ENCODE data around the gene ZNF831.

Gene ZNF831

DNA sequence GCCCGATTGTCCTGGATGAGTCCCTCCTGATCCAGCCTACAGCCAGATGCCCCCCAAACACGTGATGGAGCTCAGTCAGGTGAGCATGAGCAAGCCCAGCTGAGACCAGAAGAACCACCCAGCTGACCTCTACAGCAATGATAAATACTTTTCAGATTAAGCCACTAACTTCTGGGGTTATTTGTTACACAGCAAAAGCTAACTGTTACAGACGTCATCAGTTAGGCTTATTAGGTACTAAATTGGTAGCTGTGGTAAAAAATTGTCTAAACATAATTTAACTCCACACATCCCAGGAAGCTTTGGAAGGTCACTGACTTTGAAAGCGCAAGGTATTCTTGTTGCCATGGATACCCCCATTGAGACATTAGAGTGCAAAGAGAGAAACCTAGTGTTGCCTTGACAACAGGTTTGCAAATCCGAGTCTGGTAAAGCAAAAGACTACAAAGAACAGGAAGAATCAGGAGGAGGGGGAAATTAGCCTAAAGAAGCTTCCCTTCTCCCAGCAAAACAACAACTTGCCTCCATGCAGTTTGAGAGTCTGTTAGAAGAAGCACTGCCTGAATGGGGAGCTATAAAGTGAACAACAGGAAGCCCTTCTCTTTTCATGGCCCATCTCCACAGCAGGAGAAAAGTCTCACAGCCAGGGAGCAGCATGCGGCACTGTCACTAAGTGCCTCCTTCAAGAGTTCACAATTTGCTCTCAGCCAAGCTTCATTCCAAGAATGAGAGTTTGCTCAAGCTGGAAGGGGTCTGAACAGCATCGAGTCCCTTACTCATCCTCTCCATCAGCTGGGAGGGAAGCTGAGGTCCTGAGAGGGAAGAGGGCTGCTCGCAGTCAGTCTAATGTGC lies 41.7 kb upstream of the ZNF831 start:
- peaks cover 39% of the 10 kb centered on the region in 2 experiments for H3K4me1 ChIP-seq (ENCODE audit: control insufficient read depth in 1 of 2, insufficient read depth in 1 of 2, low read depth in 1 of 2, low read length in 1 of 2)
- H3K9me3 ChIP-seq, result no peaks in the 10 kb centered on the region
- H3K4me3 ChIP-seq (ENCODE audit: low read depth in 1 of 2, low read length in 1 of 2), result peak overlapping the region in 1 of 2 experiments; percentile 7
- no peaks in the 10 kb centered on the region for H3K27me3 ChIP-seq
- TF ChIP-seq, protein P1, sequence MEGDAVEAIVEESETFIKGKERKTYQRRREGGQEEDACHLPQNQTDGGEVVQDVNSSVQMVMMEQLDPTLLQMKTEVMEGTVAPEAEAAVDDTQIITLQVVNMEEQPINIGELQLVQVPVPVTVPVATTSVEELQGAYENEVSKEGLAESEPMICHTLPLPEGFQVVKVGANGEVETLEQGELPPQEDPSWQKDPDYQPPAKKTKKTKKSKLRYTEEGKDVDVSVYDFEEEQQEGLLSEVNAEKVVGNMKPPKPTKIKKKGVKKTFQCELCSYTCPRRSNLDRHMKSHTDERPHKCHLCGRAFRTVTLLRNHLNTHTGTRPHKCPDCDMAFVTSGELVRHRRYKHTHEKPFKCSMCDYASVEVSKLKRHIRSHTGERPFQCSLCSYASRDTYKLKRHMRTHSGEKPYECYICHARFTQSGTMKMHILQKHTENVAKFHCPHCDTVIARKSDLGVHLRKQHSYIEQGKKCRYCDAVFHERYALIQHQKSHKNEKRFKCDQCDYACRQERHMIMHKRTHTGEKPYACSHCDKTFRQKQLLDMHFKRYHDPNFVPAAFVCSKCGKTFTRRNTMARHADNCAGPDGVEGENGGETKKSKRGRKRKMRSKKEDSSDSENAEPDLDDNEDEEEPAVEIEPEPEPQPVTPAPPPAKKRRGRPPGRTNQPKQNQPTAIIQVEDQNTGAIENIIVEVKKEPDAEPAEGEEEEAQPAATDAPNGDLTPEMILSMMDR (IDR thresholded peaks at IDR 0.05), result no peak
- H3K36me3 ChIP-seq, result no peaks in the 10 kb centered on the region
- peak overlapping the region; percentile 75 for H3K27ac ChIP-seq

DNA sequence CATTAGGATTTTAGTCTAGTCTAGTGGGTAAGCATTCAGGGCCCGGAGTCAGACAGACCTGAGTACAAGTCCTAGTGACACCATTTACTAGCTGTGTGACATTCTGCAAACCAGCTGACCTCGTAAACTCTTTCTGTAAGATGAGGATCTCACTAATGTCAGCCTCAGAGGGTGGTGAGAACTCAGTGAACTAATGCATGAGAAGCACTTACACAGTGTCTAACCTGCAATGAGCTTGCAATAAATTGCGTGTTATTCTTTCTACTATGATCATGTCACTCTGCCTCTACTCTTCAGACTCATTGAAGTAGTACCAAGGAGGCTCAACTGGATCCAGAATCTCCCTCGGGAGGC lies 41.1 kb upstream of the ZNF831 start:
- peak overlapping the region; percentile 75 for H3K27ac ChIP-seq
- H3K4me1 ChIP-seq (ENCODE audit: control insufficient read depth in 1 of 2, insufficient read depth in 1 of 2, low read depth in 1 of 2, low read length in 1 of 2), result peaks cover 39% of the 10 kb centered on the region in 2 experiments
- TF ChIP-seq, protein P1 (IDR thresholded peaks at IDR 0.05), result no peak
- peak overlapping the region in 1 of 2 experiments; percentile 7 for H3K4me3 ChIP-seq (ENCODE audit: low read depth in 1 of 2, low read length in 1 of 2)
- H3K36me3 ChIP-seq, result no peaks in the 10 kb centered on the region
- no peaks in the 10 kb centered on the region for H3K27me3 ChIP-seq
- H3K9me3 ChIP-seq, result no peaks in the 10 kb centered on the region

DNA sequence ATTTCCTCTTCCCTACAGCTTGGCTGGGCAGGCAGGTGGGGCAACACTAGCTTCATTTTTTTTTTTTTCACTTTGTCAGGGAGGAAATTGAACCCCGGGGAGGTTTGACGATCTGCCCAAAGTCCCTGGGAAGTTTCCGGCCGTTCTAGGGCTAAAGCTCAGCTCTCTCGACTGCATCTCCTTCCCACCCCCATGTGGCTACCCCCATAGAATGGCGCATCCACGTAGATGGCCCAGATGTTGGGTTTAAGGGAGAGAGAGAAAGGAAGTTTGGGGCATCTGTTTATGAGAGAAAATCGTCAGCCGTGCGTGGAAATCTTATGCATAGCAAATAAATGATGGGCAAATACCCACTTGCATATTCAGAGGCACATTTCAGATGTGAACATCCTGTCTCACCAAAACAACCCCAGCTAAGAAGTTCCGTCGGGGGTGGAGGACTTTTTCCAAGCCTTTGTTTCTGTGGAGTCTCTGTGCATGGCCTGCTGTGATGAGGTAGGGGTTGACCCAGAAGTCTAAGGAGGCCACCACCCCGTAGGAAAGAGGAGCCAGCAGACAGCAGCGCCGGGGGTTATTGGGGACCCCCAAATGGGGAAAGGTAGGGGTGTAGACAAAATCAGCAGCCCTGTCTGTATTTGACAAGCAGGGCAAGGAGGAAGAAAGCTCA lies 40.5 kb upstream of the ZNF831 start:
- H3K9me3 ChIP-seq, result no peaks in the 10 kb centered on the region
- H3K27ac ChIP-seq, result peak overlapping the region; percentile 75
- no peaks in the 10 kb centered on the region for H3K27me3 ChIP-seq
- peaks cover 39% of the 10 kb centered on the region in 2 experiments for H3K4me1 ChIP-seq (ENCODE audit: control insufficient read depth in 1 of 2, insufficient read depth in 1 of 2, low read depth in 1 of 2, low read length in 1 of 2)
- TF ChIP-seq, protein P1 (IDR thresholded peaks at IDR 0.05), result no peak
- no peaks in the 10 kb centered on the region for H3K36me3 ChIP-seq
- peak overlapping the region; percentile 7 to 30 for H3K4me3 ChIP-seq (ENCODE audit: low read depth in 1 of 2, low read length in 1 of 2)

DNA sequence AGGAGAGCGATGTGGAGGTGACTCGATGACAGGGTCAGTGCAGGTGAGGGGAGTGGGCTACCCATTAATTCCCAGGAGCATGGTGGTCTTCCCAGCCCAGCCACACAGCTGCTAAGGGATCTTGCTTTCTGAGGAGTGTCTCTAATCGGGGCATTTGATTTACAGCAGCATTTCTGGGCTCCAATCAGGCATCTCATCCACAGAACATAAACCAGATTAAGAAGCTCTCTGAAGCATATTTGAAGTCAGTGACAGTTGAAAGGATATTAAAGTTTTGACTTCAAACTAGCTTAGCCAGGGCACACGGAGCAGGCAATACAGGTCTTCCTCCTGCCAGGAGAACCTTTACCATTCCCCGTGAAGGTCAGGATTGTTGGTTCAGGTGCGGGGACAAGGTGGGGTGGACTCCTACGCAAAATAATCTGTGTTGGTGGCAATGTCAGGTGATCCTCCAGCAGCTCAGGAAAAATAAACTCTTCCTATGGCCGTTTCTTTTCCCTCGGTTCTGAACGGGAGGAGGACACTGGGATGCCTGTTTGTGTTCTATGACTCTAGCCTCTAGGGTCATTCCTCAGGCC lies 39.9 kb upstream of the ZNF831 start:
- Histone ChIP-seq H3K4me3 (ENCODE audit: low read depth in 1 of 2, low read length in 1 of 2) (no peak overlapping the region), H3K4me1 (ENCODE audit: control insufficient read depth in 1 of 2, insufficient read depth in 1 of 2, low read depth in 1 of 2, low read length in 1 of 2) (peaks cover 39% of the 10 kb centered on the region in 2 experiments), H3K27me3 (no peaks in the 10 kb centered on the region), H3K9me3 (no peaks in the 10 kb centered on the region), H3K27ac (peak overlapping the region; percentile 75), H3K36me3 (no peaks in the 10 kb centered on the region)
- TF ChIP-seq, protein P1 (IDR thresholded peaks at IDR 0.05), result no peak

DNA sequence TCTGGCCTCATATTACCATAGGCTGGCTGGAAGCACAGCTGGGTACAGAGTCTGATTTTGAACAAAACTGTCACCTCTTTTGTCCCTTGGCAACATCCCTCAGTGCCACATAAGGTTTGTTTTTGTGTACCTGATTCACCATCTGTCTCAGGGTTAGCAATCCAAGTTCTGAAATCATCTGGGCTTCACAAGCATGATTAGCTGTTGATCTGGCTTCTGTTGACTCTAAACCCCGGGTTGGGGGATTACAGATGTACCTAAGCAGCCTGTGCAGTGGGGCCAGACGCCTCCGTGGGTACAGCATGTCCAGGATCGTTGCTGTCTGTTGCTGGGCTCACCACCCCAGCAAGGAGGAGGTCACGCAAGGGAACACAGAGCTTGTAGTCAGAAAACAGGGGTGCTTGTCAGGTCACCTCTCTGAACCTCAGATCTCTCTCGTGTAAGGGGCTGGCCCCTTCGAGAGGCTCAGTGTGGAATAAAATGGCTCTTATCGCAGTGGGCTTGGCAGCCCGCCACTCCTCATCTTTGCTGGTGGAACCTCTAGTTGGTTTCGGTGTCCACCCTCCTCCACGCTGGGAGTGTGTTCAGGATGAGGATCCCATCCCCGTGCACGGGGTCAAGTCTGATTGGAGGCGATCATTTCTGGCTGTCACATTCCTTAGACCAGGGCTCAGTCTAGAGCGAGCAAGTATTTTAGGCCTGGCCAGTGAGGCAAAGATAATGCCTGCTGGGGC lies 39.2 kb upstream of the ZNF831 start:
- no peak overlapping the region for H3K4me3 ChIP-seq (ENCODE audit: low read depth in 1 of 2, low read length in 1 of 2)
- no peaks in the 10 kb centered on the region for H3K36me3 ChIP-seq
- no peaks in the 10 kb centered on the region for H3K9me3 ChIP-seq
- no peaks in the 10 kb centered on the region for H3K27me3 ChIP-seq
- TF ChIP-seq, protein P1 (IDR thresholded peaks at IDR 0.05), result no peak
- no peak overlapping the region for H3K27ac ChIP-seq
- H3K4me1 ChIP-seq (ENCODE audit: control insufficient read depth in 1 of 2, insufficient read depth in 1 of 2, low read depth in 1 of 2, low read length in 1 of 2), result peaks cover 39% of the 10 kb centered on the region in 2 experiments
